NCI-H2029 (cell line): Measurements from ENCODE around the gene RPS15A.
A peak's percentile ranks its signal among the peaks of the same experiment; 100 is the strongest.
"Not testable (repeated sequence)": the region's sequence is repeated elsewhere in the genome, so short reads cannot be mapped to it uniquely, and the experiment has no call there.

Experiments used
- DNase-seq: peaks from one replicate; lab custom pipeline; 2025; lab: John Stamatoyannopoulos, UW

Gene RPS15A

DNA sequence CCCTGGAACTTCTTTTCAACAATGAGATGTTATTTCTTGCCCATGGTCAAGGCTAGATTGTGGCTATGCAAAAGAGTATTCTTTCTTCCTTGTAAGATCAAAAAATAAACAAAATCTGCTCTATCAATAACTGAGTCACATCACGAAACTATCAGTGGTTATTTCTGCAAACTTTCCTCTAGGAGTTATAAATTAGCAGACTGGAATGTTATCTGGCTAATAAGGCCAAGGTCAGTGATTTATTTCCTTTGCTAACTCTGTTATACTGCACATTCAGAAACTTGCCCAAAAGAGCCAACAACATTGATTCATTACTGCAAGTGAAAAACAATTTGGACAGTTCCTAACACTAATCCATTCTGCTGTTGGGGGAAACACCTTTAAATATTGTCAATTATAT lies 6.2 kb upstream of the RPS15A start:
- no peak for DNase-seq

DNA sequence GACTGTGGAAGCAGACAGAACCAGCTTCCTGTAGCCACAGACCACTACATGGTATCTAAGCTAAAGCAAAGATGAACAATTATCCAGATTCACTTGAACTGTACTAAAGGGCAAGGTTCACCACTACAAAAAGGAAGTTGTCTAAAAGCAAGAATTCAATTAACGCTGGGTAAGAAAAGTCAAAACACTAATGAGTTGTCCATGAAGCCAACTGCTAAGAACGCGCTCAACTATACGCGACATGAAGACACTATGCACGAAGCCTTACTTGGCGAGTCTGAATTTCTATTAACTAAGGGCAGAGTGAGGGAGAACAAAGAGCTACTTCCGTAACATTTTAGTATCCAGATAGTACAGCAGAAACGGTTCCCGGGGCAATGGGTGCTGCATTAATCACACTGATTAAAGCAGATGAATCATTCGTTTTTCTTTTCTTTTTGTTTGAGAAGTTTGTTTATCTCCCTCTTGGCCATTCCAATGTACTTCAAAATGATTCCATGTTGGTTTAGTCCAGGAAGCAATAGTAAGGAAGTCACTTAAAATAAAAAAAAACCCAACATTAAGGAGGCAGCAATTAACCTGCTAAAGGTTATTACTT lies 2.8 kb upstream of the RPS15A start:
- no peak for DNase-seq

DNA sequence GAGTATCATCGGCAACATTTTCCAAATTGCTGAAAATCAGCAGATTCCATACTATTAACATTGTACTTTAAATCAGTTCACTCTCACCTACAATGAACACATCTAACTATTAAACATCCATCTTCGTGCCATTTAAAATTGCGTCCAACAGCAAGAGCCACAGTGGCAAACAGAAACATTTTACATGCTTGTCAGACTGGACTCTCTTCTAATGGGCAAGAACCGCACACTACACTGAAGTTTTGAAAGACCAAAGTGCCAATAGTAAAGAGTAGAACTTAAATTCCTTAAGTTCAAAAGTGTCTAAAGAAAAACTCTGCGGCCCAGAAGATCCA lies 652 bp downstream of the RPS15A start:
- DNase-seq = no peak

DNA sequence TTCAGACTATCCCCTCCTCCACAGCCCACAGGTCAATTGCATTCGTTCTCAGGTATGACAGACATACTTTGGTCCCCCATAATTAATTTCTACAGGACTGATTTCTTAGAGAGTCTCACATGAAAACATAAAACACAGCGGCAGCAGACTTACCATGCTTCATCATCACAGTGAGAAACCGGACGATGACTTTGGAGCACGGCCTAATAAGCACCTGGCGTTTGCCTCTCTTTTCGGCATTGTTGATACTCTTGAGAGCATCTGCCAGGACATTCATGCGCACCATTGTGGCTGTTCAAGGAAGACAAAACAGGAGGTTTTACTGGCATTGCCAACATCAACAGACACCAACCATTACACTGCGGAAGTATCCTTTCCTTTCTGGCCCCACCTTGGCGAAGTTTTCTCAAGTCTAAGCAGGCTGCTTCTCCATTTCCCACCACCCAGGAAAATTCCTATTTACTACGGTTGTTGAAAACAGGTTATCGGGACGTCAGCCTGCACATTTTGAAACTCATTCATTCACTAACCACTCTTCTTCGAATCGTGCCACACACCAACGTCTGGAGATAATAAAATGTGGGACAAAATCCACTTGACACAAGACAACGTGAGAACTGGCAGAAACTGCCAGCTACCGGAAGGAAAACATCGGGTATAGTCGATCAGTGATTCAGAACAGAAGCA lies 1.2 kb downstream of the RPS15A start:
- peak; percentile 74 for DNase-seq

DNA sequence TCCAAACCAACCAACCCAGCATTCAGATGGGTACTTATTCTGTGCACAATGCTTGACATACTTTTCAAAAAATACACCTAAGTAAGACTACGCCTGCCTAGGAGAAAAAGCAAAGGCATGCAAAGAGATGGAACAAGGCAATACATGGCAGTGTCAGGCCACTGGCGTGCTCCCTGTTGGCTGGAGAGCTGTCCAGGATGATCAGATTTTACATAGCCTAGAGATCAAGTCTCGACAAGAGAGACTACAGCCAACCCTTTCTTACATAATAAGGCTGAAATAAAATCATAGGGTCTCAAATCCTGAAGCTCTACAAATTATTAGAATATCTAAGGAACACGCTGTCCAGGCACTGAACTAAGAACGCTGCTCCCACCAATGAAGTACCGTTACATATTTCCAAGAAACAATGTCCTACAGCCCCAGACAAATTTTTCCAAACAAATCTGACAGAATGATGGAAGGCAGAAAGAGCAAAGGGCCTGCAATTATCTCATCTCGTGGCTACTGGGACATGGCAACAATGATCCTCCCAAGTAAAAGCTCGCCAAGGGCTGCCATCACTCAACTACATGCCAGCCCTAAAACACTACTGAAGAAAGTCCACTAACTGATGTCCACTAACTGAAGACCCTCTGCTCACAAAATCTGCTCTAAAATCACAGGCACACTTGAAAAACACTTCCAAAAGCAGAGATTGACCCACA lies 5.1 kb downstream of the RPS15A start:
- no peak for DNase-seq

DNA sequence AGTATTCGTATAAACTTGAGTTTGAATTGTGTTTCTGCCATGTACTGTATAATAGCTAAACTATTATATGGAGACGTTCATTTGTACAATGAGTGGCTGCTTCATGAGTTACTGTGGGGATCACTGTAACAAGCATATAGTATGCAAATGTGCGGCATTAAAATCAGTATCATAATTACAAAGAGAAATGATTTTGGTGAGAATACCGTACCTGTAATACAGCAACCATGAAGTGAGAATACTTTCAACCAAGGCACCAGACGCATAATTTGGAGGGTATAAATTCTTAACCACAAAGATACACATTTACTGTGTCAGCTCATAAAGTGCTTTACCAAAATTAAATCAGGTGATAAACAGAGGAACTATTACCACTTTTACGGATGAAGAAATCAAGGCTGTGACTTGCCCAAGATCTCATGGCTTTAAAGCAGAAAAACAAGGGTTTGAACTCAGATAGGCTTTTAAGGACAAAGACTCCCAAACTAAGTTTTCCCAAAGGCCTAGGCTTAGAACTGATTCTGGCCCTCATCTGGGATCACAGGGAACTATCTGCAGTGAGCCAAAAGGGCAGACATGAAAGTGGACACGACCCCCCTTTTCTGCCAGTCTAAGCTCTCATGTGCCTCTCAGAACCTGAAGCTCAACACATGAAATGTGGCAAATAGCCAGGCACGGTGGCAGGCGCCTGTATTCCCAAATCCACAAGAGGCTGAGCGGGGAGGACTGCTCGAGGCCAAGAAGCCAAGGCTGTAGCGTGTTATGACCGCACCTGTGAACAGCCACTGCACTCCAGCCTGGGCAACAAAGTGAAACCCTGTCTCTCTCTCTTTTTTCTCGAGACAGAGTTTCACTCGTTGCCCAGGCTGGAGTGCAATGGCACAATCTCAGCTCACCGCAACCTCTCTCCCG lies 6.4 kb downstream of the RPS15A start:
- DNase-seq = no peak

DNA sequence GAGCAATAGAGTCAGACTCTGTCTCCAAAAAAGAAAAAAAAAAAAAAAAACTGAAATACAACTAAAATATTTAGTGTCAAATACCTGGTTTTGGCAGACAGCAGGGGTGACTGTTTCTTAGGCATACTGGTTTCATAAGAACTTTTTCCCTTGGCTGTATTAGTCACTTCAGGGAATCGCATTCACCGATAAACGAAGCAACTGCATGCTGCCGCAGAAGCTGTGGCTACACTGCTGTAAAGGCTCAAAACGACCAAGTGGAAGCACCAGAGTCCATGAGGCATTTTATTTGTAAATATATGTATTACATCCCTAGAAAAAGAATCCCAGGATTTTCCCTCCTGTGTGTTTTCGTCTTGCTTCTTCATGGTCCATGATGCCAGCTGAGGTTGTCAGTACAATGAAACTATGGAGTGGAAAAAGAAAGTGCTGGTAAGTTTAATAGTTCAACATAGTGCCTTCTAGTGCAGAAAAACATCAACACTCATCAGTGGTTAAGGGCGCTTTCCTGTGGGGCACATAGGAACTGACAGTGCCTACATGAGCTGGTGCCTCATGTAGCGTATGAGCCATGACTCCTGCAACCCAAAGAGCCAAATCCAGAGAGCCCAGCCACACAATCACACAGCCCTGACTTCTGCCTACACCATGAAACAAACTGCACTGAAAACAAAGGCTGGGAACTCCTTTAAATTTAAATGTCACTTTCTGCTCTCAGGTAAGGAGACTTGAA lies 7.3 kb downstream of the RPS15A start:
- DNase-seq = no peak

DNA sequence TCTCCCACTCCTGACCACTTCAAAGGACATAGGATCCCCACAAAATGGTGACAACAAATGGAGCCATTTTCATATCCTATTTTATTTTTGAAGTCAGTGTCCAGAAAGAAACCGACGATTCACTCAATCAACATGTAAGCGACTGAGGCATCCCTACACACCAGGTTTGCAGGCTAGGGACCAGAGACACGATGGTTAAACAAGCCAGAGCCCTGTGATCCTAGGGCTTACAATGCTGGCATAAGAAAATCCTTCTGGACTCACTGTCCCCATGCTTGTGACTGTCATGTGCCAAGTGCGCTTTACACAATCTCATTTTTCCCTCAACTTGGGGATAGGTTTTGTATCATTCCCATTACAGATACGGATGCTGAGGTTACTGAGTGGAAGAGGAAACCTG lies 8.9 kb downstream of the RPS15A start:
- DNase-seq = not testable (repeated sequence)

DNA sequence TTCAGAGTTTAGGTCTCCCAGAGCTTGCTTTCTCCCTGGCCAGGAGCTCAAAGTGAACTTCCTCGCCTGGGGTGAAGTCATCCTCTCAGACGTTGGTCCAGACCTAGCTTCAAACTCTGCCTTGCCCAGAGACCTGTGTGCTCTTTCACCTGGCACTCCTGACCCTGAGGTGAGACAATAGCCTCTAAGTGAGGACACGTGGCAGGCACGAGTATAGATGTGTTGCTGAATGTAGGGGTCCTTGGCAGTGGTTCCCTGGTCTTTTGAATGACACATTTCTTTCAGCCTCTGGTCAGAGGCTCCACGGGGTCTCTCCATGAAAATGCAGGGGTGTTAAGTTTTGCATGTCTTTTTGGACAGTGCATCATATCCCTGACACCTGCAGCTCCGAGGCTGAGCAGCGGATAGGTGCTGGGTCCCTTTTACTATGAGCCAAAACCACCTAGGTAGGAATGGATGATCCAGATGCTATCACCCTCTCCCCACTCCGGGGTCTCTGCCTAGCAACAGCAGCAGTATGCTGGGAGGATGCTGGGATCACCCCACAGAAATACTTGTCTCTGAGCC lies 9.6 kb downstream of the RPS15A start:
- not testable (repeated sequence) for DNase-seq

DNA sequence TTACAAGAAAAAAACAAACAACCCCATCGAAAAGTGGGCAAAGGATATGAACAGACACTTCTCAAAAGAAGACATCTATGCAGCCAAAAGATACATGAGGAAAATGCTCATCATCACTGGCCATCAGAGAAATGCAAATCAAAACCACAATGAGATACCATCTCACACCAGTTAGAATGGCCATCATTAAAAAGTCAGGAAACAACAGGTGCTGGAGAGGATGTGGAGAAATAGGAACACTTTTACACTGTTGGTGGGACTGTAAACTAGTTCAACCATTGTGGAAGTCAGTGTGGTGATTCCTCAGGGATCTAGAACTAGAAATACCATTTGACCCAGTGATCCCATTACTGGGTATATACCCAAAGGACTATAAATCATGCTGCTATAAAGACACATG lies 12.5 kb downstream of the RPS15A start:
- not testable (repeated sequence) for DNase-seq

DNA sequence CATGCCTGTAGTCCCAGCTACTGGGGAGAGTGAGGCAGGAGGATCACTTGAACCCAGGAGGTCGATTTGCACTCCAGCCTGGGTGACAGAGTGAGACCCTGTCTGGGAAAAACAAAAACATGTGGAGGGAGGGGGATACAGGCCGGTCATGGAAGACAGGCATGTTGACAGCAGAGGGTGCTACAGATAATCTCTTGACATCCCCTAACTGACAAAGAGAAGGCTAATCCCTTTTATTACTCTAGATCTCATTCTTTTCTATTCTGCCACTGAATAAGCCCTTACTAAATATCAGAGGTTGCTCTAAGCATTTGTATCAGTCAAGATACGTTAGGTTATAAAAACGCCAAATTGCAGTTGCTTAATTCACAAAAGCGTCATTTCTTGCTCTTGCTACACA lies 13.8 kb downstream of the RPS15A start:
- DNase-seq = not testable (repeated sequence)

DNA sequence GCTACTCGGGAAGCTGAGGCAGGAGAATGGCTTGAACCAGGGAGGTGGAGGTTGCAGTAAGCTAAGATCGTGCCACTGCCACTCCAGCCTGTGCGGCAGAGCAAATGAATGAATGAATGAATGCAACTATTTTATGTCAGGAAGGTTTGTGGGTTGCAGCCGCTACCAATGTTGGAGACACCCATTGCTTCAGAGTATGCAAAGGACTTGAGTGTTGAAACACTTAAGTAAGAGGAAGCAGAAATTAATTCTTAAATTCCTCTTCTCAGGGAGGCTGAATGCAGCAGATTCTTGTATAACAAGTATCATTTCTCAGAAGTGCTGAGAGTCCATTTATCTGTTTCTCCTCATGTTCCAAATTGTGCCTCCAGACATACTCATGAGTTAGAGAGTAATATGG lies 15.5 kb downstream of the RPS15A start:
- not testable (repeated sequence) for DNase-seq

DNA sequence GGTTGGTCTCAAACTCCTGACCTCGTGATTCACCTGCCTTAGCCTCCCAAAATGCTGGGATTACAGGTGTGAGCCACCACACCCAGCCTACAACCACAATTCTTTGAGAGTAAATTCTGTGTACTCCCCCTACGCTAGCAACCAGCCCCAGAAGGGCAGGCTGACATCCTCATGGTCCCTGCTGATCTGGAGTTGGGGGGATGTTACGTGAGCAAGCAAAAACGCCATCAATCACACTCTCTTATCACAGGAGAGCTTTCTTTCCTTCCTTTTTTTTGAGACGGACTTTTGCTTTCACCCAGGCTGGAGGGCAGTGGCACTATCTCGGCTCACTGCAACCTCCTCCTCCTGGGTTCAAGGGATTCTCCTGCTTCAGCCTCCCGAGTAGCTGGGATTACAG lies 18.0 kb downstream of the RPS15A start:
- DNase-seq = not testable (repeated sequence)

DNA sequence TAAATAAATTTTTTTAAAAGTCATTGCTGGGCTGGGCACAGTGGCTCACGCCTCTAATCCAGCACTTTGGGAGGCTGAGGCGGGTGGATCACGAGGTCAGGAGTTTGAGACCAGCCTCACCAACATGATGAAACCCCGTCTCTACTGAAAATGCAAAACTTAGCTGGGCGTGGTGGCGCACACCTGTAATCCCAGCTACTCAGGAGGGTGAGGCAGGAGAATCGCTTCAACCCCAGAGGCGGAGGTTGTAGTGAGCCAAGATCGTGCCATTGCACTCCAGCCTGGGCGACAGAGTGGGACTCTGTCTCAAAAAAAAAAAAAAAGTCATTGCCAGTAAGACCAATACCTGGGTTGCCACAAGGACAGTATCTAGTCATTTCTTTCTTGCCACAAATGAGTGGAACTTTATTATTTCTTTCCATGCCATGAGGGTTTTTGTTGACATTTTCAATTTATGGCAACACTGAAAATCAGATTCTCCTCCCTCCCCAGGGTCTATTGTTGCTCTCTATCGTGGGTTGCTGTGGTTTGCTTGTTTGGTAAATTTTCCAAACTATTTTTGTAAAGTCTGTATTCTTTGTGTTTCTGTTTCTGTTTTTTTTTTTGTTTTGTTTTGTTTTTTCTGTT lies 19.7 kb downstream of the RPS15A start:
- not testable (repeated sequence) for DNase-seq

DNA sequence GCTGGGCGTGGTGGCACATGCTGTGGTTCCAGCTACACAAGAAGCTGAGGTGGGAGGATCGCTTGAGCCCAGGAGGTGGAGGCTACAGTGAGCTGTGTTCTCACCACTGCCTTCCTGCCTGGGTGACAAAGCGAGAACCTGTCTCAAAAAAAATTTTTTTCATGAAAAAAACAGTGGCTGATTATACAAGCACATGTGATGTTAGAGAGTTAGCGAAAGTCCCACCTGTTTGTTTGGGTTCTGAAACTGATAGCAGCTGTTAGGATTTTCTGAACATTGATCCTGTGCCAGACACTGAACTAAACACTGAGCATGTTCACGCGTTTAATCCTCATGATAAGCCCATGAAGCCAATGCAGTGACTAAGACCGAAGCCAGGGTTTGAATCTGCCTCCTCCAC lies 22.9 kb downstream of the RPS15A start:
- not testable (repeated sequence) for DNase-seq

DNA sequence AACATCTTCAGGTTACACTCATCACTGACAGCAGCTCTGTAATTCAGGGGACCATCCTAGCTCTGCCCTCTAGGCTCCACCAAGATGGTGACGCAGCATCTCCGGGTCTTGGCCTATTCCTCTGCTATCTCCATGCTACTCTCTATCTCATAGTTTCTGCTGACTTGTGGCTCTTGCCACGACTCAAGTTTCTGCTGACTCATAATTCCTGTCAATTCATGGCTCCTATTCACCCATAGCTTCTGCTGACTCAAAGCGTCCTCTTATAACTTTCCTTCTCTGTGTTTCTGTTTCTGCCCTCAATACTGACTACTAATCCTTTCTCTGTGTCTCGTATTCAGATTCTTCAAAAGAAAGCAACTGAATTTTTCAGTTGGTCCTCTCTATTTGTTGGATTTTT lies 27.4 kb downstream of the RPS15A start:
- DNase-seq = not testable (repeated sequence)

DNA sequence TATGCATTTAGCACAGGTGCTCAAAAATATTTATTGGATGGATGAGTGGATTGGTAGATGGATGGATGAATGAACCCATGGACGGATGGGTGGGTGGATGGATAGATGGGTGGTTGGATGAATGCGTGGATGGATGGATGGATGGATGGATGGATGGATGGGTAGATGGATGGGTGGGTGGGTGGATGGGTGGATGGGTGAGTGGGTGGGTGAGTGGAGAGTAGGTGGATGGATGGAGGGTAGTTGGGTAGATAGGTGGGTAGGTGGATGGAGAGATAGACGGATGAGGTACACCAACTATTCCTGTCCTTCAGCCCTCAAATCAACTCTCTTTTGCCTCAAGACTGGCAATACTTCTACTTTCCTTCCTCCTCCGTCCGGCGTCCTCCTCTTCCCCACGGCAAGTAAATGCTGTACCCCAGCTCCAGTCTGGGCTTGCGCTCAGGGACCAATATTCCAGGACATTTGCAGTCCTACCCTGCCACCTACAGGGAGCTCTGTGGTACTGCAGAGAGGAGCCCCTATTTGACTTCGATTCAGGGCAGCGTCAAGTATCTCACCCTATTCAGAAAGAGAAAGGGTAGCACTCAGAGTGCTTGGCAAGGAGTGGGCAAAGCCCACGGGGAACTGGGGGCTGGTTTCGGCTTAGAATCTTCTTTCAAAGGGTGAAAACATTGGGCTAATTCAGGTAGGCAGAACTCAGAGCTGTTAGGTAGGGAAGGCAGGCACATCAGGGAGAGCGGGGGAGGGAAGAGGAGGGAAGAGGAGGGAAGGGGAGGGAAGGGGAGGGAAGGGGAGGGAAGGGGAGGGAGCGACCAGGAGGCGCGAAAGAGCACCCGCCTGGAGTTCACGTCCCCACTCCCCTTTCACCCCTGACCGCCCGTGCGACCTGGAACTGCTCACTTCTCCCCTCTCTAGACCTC lies 30.3 kb downstream of the RPS15A start:
- DNase-seq = not testable (repeated sequence)

DNA sequence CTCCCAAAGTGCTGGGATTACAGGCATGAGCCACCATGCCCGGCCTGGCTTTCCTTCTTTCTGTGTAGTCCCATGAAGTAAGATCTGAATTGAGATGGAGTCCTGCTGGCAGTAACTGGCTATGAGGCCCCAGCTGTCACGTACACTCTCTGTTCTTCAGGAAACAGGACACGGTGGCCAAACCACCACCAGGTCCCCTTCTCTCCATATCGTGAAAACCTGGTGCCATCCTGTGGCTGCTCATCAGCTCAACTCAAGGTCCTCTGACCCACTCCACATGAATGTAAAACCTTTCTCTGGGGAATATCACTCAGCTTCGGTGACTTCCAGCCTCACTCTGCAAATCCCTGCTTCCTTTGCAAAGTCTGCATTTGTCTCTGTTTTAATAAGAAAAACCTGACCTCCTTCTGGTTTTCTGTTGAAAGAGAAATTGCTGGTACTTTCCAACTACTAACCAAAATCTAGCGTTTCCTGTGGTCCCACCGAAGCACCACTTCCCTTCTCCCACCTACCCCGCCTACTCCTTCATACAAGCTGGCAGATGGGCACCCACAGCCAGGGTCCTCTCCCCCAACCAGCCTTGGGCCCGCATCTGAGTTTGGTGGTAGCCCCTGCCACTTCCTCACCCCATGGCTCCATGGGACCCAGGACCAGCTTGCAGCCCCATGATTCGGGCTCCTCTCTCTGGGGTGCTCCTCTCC lies 32.0 kb downstream of the RPS15A start:
- DNase-seq = not testable (repeated sequence)

DNA sequence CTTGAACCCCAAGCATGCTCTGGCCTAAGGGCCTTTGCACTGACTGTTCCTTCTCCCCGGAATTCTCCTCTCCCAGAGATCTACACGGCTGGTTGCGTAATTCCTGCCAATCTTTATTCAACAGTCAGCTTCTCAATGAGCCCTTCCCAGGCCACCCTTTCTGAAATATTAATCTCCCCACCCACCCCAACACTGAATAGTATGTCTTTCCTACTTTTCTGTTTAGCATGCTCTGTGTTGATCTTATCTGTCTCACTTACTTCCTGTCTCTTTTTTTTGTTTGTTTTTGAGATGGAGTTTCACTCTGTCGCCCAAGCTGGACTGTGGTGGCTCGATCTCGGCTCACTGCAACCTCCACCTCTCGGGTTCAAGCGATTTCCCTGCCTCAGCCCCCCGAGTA lies 33.5 kb downstream of the RPS15A start:
- not testable (repeated sequence) for DNase-seq
